GM12874 (cell line): ENCODE results near the gene HIVEP2.

Experiments used
- CTCF ChIP-seq: IDR thresholded peaks from 2 replicates; pipeline ENCODE4 v1.5.1; 2011; ENCODE audit warnings: low read depth, mild to moderate bottlenecking, control low read depth, low read length, moderate library complexity; ENCODE audit not compliant: insufficient read depth

HIVEP2 gene

GRCh38 chr6:142857233-142857761, 87.7 kb downstream of the HIVEP2 start:
- no peak for TF ChIP-seq CTCF

- TF ChIP-seq CTCF = no peak
These were observed 88.2 kb downstream of the HIVEP2 start for GRCh38 chr6:142856624-142857232.

GRCh38 chr6:142855893-142856623, 88.9 kb downstream of the HIVEP2 start:
- TF ChIP-seq CTCF = no peak

- TF ChIP-seq CTCF = no peak
These were observed 90.1 kb downstream of the HIVEP2 start for GRCh38 chr6:142854589-142855488.

GRCh38 chr6:142853244-142854180, 91.5 kb downstream of the HIVEP2 start:
- TF ChIP-seq CTCF = no peak

GRCh38 chr6:142851601-142852000, 93.4 kb downstream of the HIVEP2 start:
- no peak for TF ChIP-seq CTCF
